Omental fat pad (tissue), 4 donors: Measurements from ENCODE around the gene NCAM1. TPM values are rescaled to one million over a fixed set of nuclear protein-coding genes. Genes with fewer than 3 reads are reported as not detected.

ENCODE experiments used
- ATAC-seq: fragments of 150-250 bp; one replicate; pipeline ENCODE4 v1.9.1; 2016; ENCODE audit warnings: mild to moderate bottlenecking, moderate library complexity; ENCODE audit not compliant: low FRiP score
- DNase-seq: peaks from one replicate; pipeline ENCODE4 v3.0.0-alpha.2; 2019; ENCODE audit warnings: low spot score
- CTCF ChIP-seq, 3 donors: fragments of 450-650 bp; IDR thresholded peaks; one replicate each; pipeline ENCODE4 v1.5.1; 2016 to 2017; ENCODE audit warnings: antibody characterized with exemption in 3 of 3, mild to moderate bottlenecking in 3 of 3, moderate library complexity in 2 of 3
- total RNA-seq, 4 donors: library from RNA; depleted of rRNA; stranded (reverse); fragments of >200 nt; gene quantifications; one replicate each; pipeline ENCODE4 v1.1.0, GENCODE V29; 2016

Gene NCAM1
- total RNA-seq, 4 donors from 2014 or later: 3.8 to 10.9 (median 7.9) TPM

GRCh38 chr11:113096648-113097047 lies 135.4 kb downstream of the NCAM1 start:
- no peak for TF ChIP-seq CTCF (IDR thresholded peaks at IDR 0.05)
- DNase-seq: no peak
- ATAC-seq: no peak

- ATAC-seq: no peak
- TF ChIP-seq CTCF (IDR thresholded peaks at IDR 0.05): no peak
- no peak for DNase-seq
Observed at GRCh38 chr11:113103932-113104690, 142.9 kb downstream of the NCAM1 start.

GRCh38 chr11:113104691-113105251 lies 143.6 kb downstream of the NCAM1 start:
- ATAC-seq (no peak), DNase-seq (no peak)
- TF ChIP-seq CTCF (IDR thresholded peaks at IDR 0.05): no peak

- no peak for TF ChIP-seq CTCF (IDR thresholded peaks at IDR 0.05)
- ATAC-seq (no peak), DNase-seq (no peak)
Observed at GRCh38 chr11:113105592-113105991, 144.4 kb downstream of the NCAM1 start.

GRCh38 chr11:113106507-113106906 lies 145.3 kb downstream of the NCAM1 start:
- DNase-seq (no peak), ATAC-seq (no peak)
- no peak for TF ChIP-seq CTCF (IDR thresholded peaks at IDR 0.05)

- ATAC-seq (no peak), DNase-seq (no peak)
- no peak for TF ChIP-seq CTCF (IDR thresholded peaks at IDR 0.05)
Observed at GRCh38 chr11:113110046-113110445, 148.8 kb downstream of the NCAM1 start.

GRCh38 chr11:113111156-113111555 lies 149.9 kb downstream of the NCAM1 start:
- no peak for ATAC-seq
- no peak for TF ChIP-seq CTCF (IDR thresholded peaks at IDR 0.05)
- DNase-seq: no peak
